K562 (cell line): ENCODE data around the gene CEP70. TPM values are rescaled to one million over a fixed set of nuclear protein-coding genes. Genes with fewer than 3 reads are reported as not detected.

Experiments
- BCLAF1 ChIP-seq, 2 experiments: fragments of 450-650 bp in 1 of 2; IDR thresholded peaks; 2 replicates each; pipeline ENCODE4 v1.6.1; 2011 to 2017; ENCODE audit warnings: low read depth in 2 of 2, antibody characterized with exemption in 1 of 2, borderline replicate concordance in 1 of 2, low read length in 1 of 2, mild to moderate bottlenecking in 1 of 2, mixed read lengths in 1 of 2; ENCODE audit not compliant: control insufficient read depth in 1 of 2
- E2F6 ChIP-seq, 2 experiments: IDR thresholded peaks; 2 replicates each; pipeline ENCODE4 v1.6.1; 2011; ENCODE audit warnings: borderline replicate concordance in 1 of 2, control low read depth in 1 of 2, low read depth in 1 of 2, low read length in 1 of 2, mild to moderate bottlenecking in 1 of 2, mixed read lengths in 1 of 2, moderate library complexity in 1 of 2; ENCODE audit not compliant: insufficient read depth in 1 of 2, insufficient read length in 1 of 2, poor library complexity in 1 of 2, severe bottlenecking in 1 of 2; ENCODE audit errors: extremely low read depth in 1 of 2
- FIP1L1 ChIP-seq: fragments of 200-400 bp; formaldehyde crosslinking; IDR thresholded peaks from 2 replicates; pipeline ENCODE4 v1.6.1; 2018; ENCODE audit warnings: mild to moderate bottlenecking, low read depth, low read length; ENCODE audit not compliant: poor library complexity, severe bottlenecking
- JUND ChIP-seq, 2 experiments: IDR thresholded peaks; 2 replicates in 1 of 2; 3 replicates in 1 of 2; pipeline ENCODE4 v1.6.1; 2011; ENCODE audit warnings: borderline replicate concordance in 2 of 2, low read depth in 2 of 2, low read length in 2 of 2, improper control_type of control experiment in 1 of 2, missing biosample characterization in 1 of 2, missing genetic modification characterization in 1 of 2, missing genetic modification reagents in 1 of 2
- MYBL2 ChIP-seq, 2 experiments: fragments of 450-650 bp in 1 of 2; sonication (generic) in 1 of 2; formaldehyde crosslinking in 1 of 2; IDR thresholded peaks; 2 replicates each; pipeline versions ENCODE4 v1.6.1 to v1.8.1; 2017 to 2022; ENCODE audit warnings: borderline replicate concordance in 1 of 2, inconsistent platforms in 1 of 2, low read depth in 1 of 2, mild to moderate bottlenecking in 1 of 2, missing genetic modification reagents in 1 of 2, moderate library complexity in 1 of 2
- PREB ChIP-seq: sonication (generic); formaldehyde crosslinking; IDR thresholded peaks from 2 replicates; pipeline ENCODE4 v1.8.1; 2023; ENCODE audit warnings: mild to moderate bottlenecking, missing genetic modification reagents
- RNF2 ChIP-seq: sonication (generic); IDR thresholded peaks from 2 replicates; pipeline ENCODE4 v1.6.1; 2016
- SIN3A ChIP-seq, 2 experiments: fragments of 150-350 bp in 1 of 2; IDR thresholded peaks; 2 replicates each; pipeline ENCODE4 v1.6.1; 2011 to 2016; ENCODE audit warnings: borderline replicate concordance in 2 of 2, low read depth in 2 of 2, low read length in 2 of 2, mild to moderate bottlenecking in 2 of 2, moderate library complexity in 2 of 2; ENCODE audit not compliant: control insufficient read depth in 1 of 2
- SMAD4 ChIP-seq: fragments of 250-450 bp; sonication (Bioruptor Pico); conservative IDR thresholded peaks from 2 replicates; pipeline ENCODE4 v1.8.0; 2021; ENCODE audit warnings: inconsistent platforms, mild to moderate bottlenecking, moderate library complexity
- SMARCE1 ChIP-seq: fragments of 450-650 bp; IDR thresholded peaks from 2 replicates; pipeline ENCODE4 v1.7.1; 2016; ENCODE audit warnings: mild to moderate bottlenecking
- TCF3 ChIP-seq: sonication (generic); formaldehyde crosslinking; IDR thresholded peaks from 2 replicates; pipeline ENCODE4 v1.4.0; 2020; ENCODE audit warnings: mild to moderate bottlenecking, missing genetic modification reagents
- ZNF592 ChIP-seq: fragments of 450-650 bp; IDR thresholded peaks from 2 replicates; pipeline ENCODE4 v1.6.1; 2017; ENCODE audit warnings: antibody characterized with exemption, mild to moderate bottlenecking
- polyA plus RNA-seq, 8 experiments: library from polyadenylated mRNA; depleted of rRNA in 4 of 8; stranded (reverse) in 5 of 8; unstranded in 3 of 8; fragments of >200 nt; fragmentation: Nextera tagmentation in 2 of 8; fragmentation: Illumina TruSeq in 1 of 8; extraction: Ambion mirVana in 2 of 8; extraction: Trizol in 1 of 8; gene quantifications; 2 replicates each; pipeline versions ENCODE4 v1.2.1 to v1.2.3, GENCODE V29; 2011 to 2014; ENCODE audit warnings: inconsistent platforms in 1 of 8, missing spikeins in 1 of 8
- total RNA-seq, 7 experiments: library from RNA; depleted of rRNA in 6 of 7; stranded (reverse); fragments of >200 nt in 6 of 7; fragmentation: Illumina TruSeq in 2 of 7; extraction: Trizol in 2 of 7; gene quantifications; 2 replicates each; pipeline versions ENCODE4 v1.2.1 to v1.2.3, GENCODE V29; 2011 to 2021; ENCODE audit warnings: low replicate concordance in 1 of 7

Gene CEP70
- total and polyA plus RNA-seq, 9 of the 15 experiments (the other 6 are each of a cell fraction or from before 2014, with no cell fraction given) = 16.1 to 31.5 (median 23.4) TPM

- TF ChIP-seq ZNF592 (peak; percentile 57; the same call in 1 of the 2 replicates), BCLAF1 (IDR thresholded peaks at IDR 0.05; ENCODE audit: borderline replicate concordance in 1 of 2, control insufficient read depth in 1 of 2, low read depth in 2 of 2, low read length in 1 of 2) (0 out of 4 replicates have a peak, but pooled peaks of 1 of the 2 experiments have one; percentile 53), SMAD4 (CRISPR knock-in tag) (peak; percentile 36), SMARCE1 (0 out of 2 replicates have a peak, but pooled peaks have one; percentile 3), JUND (IDR thresholded peaks at IDR 0.05; ENCODE audit: borderline replicate concordance, low read depth, low read length) (peak; percentile 52), JUND (tag; IDR thresholded peaks at IDR 0.05; ENCODE audit: borderline replicate concordance, low read depth, low read length) (peak; percentile 51; the same call in 2 of the 3 replicates), MYBL2 (IDR thresholded peaks at IDR 0.05; ENCODE audit: low read depth) (peak; percentile 93), MYBL2 (CRISPR knock-in tag; IDR thresholded peaks at IDR 0.05; ENCODE audit: borderline replicate concordance) (no peak), FIP1L1 (peak; percentile 68), TCF3 (CRISPR knock-in tag) (no peak), E2F6 (IDR thresholded peaks at IDR 0.05; ENCODE audit: borderline replicate concordance in 1 of 2, extremely low read depth in 1 of 2, insufficient read depth in 1 of 2, insufficient read length in 1 of 2, low read depth in 1 of 2, low read length in 1 of 2, poor library complexity in 1 of 2, severe bottlenecking in 1 of 2) (peak; percentile 84 to 93), PREB (no peak), SIN3A (IDR thresholded peaks at IDR 0.05; ENCODE audit: borderline replicate concordance in 2 of 2, control insufficient read depth in 1 of 2, low read depth in 2 of 2, low read length in 2 of 2) (peak in 1 of 2 experiments; percentile 52; a peak in 2 of 4 replicates), RNF2 (peak; percentile 59; the same call in 1 of the 2 replicates)
These were observed at the start of gene CEP70 (continued) for GRCh38 chr3:138594150-138594934.
